H9 (cell line): ENCODE data around the gene ANKRD44. TPM values are rescaled to one million over a fixed set of nuclear protein-coding genes. Genes with fewer than 3 reads are reported as not detected.

Source experiments
- DNase-seq: peaks from one replicate; pipeline ENCODE4 v3.0.0-alpha.2; 2017
- H2AFZ ChIP-seq: one replicate; pipeline ENCODE4 v1.6.1; 2013; ENCODE audit warnings: mild to moderate bottlenecking, low read length, control low read depth, moderate library complexity
- H2AK5ac ChIP-seq: 2 replicates; pipeline ENCODE4 v1.6.1; 2013; ENCODE audit warnings: low read length, control low read depth, mixed read lengths; ENCODE audit not compliant: insufficient read length
- H2BK120ac ChIP-seq: one replicate; pipeline ENCODE4 v1.6.1; 2013; ENCODE audit warnings: low read depth, mild to moderate bottlenecking, low read length, control low read depth, inconsistent platforms; ENCODE audit not compliant: poor library complexity, severe bottlenecking
- H2BK12ac ChIP-seq: 2 replicates; pipeline ENCODE4 v1.6.1; 2013; ENCODE audit warnings: low read length, control low read depth, mixed read lengths, low read depth; ENCODE audit not compliant: insufficient read length
- H2BK15ac ChIP-seq: 2 replicates; pipeline ENCODE4 v1.6.1; 2013; ENCODE audit warnings: low read depth, low read length, control low read depth
- H2BK20ac ChIP-seq: one replicate; pipeline ENCODE4 v1.6.1; 2013; ENCODE audit warnings: low read depth, mild to moderate bottlenecking, low read length, control low read depth, inconsistent platforms; ENCODE audit not compliant: poor library complexity, severe bottlenecking
- H2BK5ac ChIP-seq: 2 replicates; pipeline ENCODE4 v1.6.1; 2013; ENCODE audit warnings: low read length, control low read depth, mixed read lengths; ENCODE audit not compliant: insufficient read length
- H3K14ac ChIP-seq: 2 replicates; pipeline ENCODE4 v1.6.1; 2013; ENCODE audit warnings: low read length, control low read depth; ENCODE audit not compliant: insufficient read depth
- H3K18ac ChIP-seq: 2 replicates; pipeline ENCODE4 v1.6.1; 2013; ENCODE audit warnings: low read depth, mild to moderate bottlenecking, mixed read lengths, low read length, control low read depth; ENCODE audit not compliant: insufficient read length
- H3K23ac ChIP-seq: 2 replicates; pipeline ENCODE4 v1.6.1; 2013; ENCODE audit warnings: low read length, control low read depth, mixed read lengths, low read depth; ENCODE audit not compliant: insufficient read length
- H3K23me2 ChIP-seq: 2 replicates; pipeline ENCODE4 v1.6.1; 2013; ENCODE audit warnings: low read depth, mild to moderate bottlenecking, mixed read lengths, low read length, control low read depth; ENCODE audit not compliant: insufficient read length, poor library complexity, severe bottlenecking
- H3K27ac ChIP-seq: 2 replicates; pipeline ENCODE4 v1.5.1; 2013; ENCODE audit warnings: low read length, control low read depth, mixed read lengths, low read depth; ENCODE audit not compliant: insufficient read length
- H3K27me3 ChIP-seq: 2 replicates; pipeline ENCODE4 v1.6.1; 2013; ENCODE audit warnings: low read length, control low read depth, inconsistent platforms; ENCODE audit not compliant: insufficient read depth
- H3K4ac ChIP-seq: 2 replicates; pipeline ENCODE4 v1.6.1; 2013; ENCODE audit warnings: low read depth, mild to moderate bottlenecking, control low read depth, inconsistent platforms, low read length, moderate library complexity
- H3K4me1 ChIP-seq: 2 replicates; pipeline ENCODE4 v1.6.1; 2013; ENCODE audit warnings: low read length, control low read depth, inconsistent platforms; ENCODE audit not compliant: insufficient read depth
- H3K4me2 ChIP-seq: 2 replicates; pipeline ENCODE4 v1.6.1; 2013; ENCODE audit warnings: low read length, control low read depth, mixed read lengths; ENCODE audit not compliant: insufficient read length, insufficient read depth
- H3K56ac ChIP-seq: 2 replicates; pipeline ENCODE4 v1.6.1; 2013; ENCODE audit warnings: low read depth, mild to moderate bottlenecking, mixed read lengths, low read length, control low read depth; ENCODE audit not compliant: insufficient read length
- H3K79me1 ChIP-seq: 2 replicates; pipeline ENCODE4 v1.6.1; 2013; ENCODE audit warnings: low read depth, mild to moderate bottlenecking, moderate library complexity, low read length, control low read depth, inconsistent platforms; ENCODE audit not compliant: insufficient read depth, poor library complexity, severe bottlenecking
- H3K79me2 ChIP-seq: 2 replicates; pipeline ENCODE4 v1.6.1; 2013; ENCODE audit warnings: low read length, control low read depth, inconsistent platforms; ENCODE audit not compliant: insufficient read depth
- H3K9ac ChIP-seq: 2 replicates; pipeline ENCODE4 v1.6.1; 2013; ENCODE audit warnings: low read length, control low read depth, mixed read lengths; ENCODE audit not compliant: insufficient read length; ENCODE audit errors: extremely low read depth
- H3K9me3 ChIP-seq: one replicate; pipeline ENCODE4 v1.6.1; 2013; ENCODE audit warnings: low read depth, low read length, inconsistent platforms; ENCODE audit not compliant: control insufficient read depth
- H3T11ph ChIP-seq: one replicate; pipeline ENCODE4 v1.6.1; 2013; ENCODE audit warnings: mild to moderate bottlenecking, low read length, control low read depth, inconsistent platforms
- H4K20me1 ChIP-seq: one replicate; pipeline ENCODE4 v1.6.1; 2013; ENCODE audit not compliant: control insufficient read depth, insufficient read length, insufficient read depth
- H4K5ac ChIP-seq: 2 replicates; pipeline ENCODE4 v1.6.1; 2013; ENCODE audit warnings: low read depth, mild to moderate bottlenecking, mixed read lengths, low read length, control low read depth; ENCODE audit not compliant: insufficient read length
- H4K8ac ChIP-seq: replicated peaks from 2 replicates; pipeline ENCODE4 v1.6.1; 2013; ENCODE audit warnings: low read length, control low read depth, mixed read lengths, low read depth; ENCODE audit not compliant: insufficient read length
- H4K91ac ChIP-seq: 2 replicates; pipeline ENCODE4 v1.6.1; 2013; ENCODE audit warnings: low read depth, mild to moderate bottlenecking, moderate library complexity, mixed read lengths, low read length, control low read depth; ENCODE audit not compliant: insufficient read length
- H3K27ac Mint-ChIP-seq, 3 experiments: 2 replicates in 2 of 3; 3 replicates in 1 of 3; pipeline ENCODE4 v1.8.0; 2020 to 2021; ENCODE audit warnings: mixed read lengths in 3 of 3, mild to moderate bottlenecking in 1 of 3, moderate library complexity in 1 of 3
- H3K27me3 Mint-ChIP-seq: 2 replicates; pipeline ENCODE4 v1.8.0; 2021; ENCODE audit warnings: low read depth, mild to moderate bottlenecking, moderate library complexity, mixed read lengths
- H3K36me3 Mint-ChIP-seq, 3 experiments: 2 replicates in 2 of 3; 3 replicates in 1 of 3; pipeline ENCODE4 v1.8.0; 2020 to 2021; ENCODE audit warnings: low read depth in 3 of 3, mixed read lengths in 3 of 3; ENCODE audit not compliant: insufficient read depth in 1 of 3
- H3K4me1 Mint-ChIP-seq, 2 experiments: 2 replicates each; pipeline ENCODE4 v1.8.0; 2020; ENCODE audit warnings: mixed read lengths in 2 of 2
- H3K4me3 Mint-ChIP-seq, 2 experiments: 2 replicates in 1 of 2; 3 replicates in 1 of 2; pipeline ENCODE4 v1.8.0; 2020 to 2021; ENCODE audit warnings: mild to moderate bottlenecking in 2 of 2, mixed read lengths in 2 of 2, moderate library complexity in 1 of 2
- H3K9me3 Mint-ChIP-seq, 2 experiments: 2 replicates in 1 of 2; 3 replicates in 1 of 2; pipeline ENCODE4 v1.8.0; 2020; ENCODE audit warnings: mild to moderate bottlenecking in 2 of 2, mixed read lengths in 2 of 2, moderate library complexity in 1 of 2
- WGBS: extraction: QIAGEN DNeasy Blood & Tissue Kit; methylation state at CpG from one replicate; pipeline ENCODE4 v1.1.7; 2013; ENCODE audit warnings: missing lambda C conversion rate, low lambda C conversion rate, mixed read lengths; ENCODE audit not compliant: insufficient read length; ENCODE audit errors: extremely low coverage; 5-methylcytosine and 5-hydroxymethylcytosine counted together
- total RNA-seq: library from RNA; stranded (reverse); gene quantifications from 2 replicates; pipeline ENCODE4 v1.2.1, GENCODE V29; 2021
- TF ChIP-seq, protein P1 (sequence below): fragments of 200-600 bp; sonication (generic); conservative IDR thresholded peaks from 3 replicates; pipeline ENCODE4 v1.8.0; 2021; ENCODE audit warnings: antibody characterized with exemption, mild to moderate bottlenecking

Gene ANKRD44
- total RNA-seq, 1 experiment from 2014 or later: 1.9 TPM

DNA sequence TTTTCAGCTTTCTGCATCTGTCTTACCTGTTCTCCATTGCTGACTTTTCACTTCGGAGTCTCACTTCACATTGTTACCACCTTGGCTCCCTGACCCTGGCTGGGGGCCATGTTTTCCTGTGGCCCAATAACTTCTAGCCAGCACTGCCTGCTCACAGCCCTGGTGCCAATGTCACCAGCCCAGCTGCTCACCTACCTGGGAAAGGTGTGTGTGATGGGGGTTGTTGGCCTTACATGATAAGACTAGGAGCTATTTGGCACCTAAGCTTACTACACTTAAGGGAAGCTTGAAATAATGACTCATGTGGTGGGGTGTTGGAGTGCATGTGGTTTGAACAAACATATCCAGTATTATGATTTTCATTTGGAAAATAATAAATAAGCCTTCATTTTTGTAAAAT lies 346.6 kb downstream of the ANKRD44 start:
- no peak overlapping the region for H3T11ph ChIP-seq
- no peak overlapping the region for H3K4me3 Mint-ChIP-seq
- H4K5ac ChIP-seq: no peak overlapping the region
- H2AK5ac ChIP-seq: no peak overlapping the region
- no peaks in the 10 kb centered on the region for H3K27me3 ChIP-seq
- peaks cover 18 to 29% of the 10 kb centered on the region in 2 experiments for H3K4me1 Mint-ChIP-seq
- no peaks in the 10 kb centered on the region; the same call in 1 of the 2 replicates for H3K4me1 ChIP-seq
- TF ChIP-seq, protein P1, sequence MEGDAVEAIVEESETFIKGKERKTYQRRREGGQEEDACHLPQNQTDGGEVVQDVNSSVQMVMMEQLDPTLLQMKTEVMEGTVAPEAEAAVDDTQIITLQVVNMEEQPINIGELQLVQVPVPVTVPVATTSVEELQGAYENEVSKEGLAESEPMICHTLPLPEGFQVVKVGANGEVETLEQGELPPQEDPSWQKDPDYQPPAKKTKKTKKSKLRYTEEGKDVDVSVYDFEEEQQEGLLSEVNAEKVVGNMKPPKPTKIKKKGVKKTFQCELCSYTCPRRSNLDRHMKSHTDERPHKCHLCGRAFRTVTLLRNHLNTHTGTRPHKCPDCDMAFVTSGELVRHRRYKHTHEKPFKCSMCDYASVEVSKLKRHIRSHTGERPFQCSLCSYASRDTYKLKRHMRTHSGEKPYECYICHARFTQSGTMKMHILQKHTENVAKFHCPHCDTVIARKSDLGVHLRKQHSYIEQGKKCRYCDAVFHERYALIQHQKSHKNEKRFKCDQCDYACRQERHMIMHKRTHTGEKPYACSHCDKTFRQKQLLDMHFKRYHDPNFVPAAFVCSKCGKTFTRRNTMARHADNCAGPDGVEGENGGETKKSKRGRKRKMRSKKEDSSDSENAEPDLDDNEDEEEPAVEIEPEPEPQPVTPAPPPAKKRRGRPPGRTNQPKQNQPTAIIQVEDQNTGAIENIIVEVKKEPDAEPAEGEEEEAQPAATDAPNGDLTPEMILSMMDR: no peak
- H3K36me3 Mint-ChIP-seq: peaks cover 5 to 18% (median 11%) of the 10 kb centered on the region in 3 experiments
- H2BK5ac ChIP-seq: no peak overlapping the region
- H3K23ac ChIP-seq: no peak overlapping the region
- H2BK12ac ChIP-seq: no peak overlapping the region
- no peak overlapping the region for H2AFZ ChIP-seq
- H3K4ac ChIP-seq: no peak overlapping the region
- H2BK120ac ChIP-seq: no peak overlapping the region
- H3K27ac Mint-ChIP-seq: peak overlapping the region in 1 of 3 experiments; percentile 63; a peak in 2 of 7 replicates
- no peaks in the 10 kb centered on the region for H4K20me1 ChIP-seq
- H4K8ac ChIP-seq: no peak overlapping the region
- H3K9me3 ChIP-seq: no peaks in the 10 kb centered on the region
- no CpG with 5 or more reads among the region's 1 CpG for WGBS
- peaks cover 15% of the 10 kb centered on the region in 2 experiments; a peak in 4 of 5 replicates for H3K9me3 Mint-ChIP-seq
- no peaks in the 10 kb centered on the region for H3K23me2 ChIP-seq
- no peak overlapping the region for H3K56ac ChIP-seq
- no peak overlapping the region for H2BK15ac ChIP-seq
- no peak overlapping the region for H3K27ac ChIP-seq
- no peak for DNase-seq
- no peak overlapping the region for H2BK20ac ChIP-seq
- H3K18ac ChIP-seq: no peak overlapping the region
- H3K79me1 ChIP-seq: no peaks in the 10 kb centered on the region
- no peak overlapping the region for H3K9ac ChIP-seq
- no peak overlapping the region for H4K91ac ChIP-seq
- H3K79me2 ChIP-seq: no peaks in the 10 kb centered on the region
- H3K4me2 ChIP-seq: no peak overlapping the region
- no peaks in the 10 kb centered on the region for H3K27me3 Mint-ChIP-seq
- H3K14ac ChIP-seq: no peak overlapping the region
